ENCODE results near the gene ELAVL2.

ELAVL2 gene

DNA sequence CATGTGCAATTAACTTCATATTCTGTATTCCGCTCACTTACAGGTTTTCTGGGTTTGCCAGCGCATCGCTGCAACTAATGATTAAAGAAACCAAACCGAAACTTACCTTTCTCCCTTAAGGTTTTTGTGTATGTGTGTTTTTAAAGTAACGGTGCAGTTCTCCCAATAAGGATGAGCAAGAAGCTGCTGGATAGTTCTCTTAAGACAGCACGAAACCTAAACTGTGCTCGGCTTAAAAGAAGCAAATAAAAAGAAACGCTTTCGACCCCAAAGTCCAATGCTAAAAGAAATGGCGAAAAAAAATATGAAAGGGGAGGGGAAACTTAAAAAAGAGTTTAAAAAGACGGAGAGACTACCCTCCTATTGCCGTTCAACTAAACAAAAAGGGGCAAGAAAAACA, 340 bp downstream of the ELAVL2 start:
- no peak overlapping the region for H2BK120ac ChIP-seq (ENCODE audit: low read depth, low read length)
- H3K79me1 ChIP-seq (replicated peaks; ENCODE audit: low read length, poor library complexity, severe bottlenecking), result no peaks in the 10 kb centered on the region
- H3K4me1 ChIP-seq (ENCODE audit: control insufficient read depth, insufficient read depth, low read depth, low read length), result peaks cover 29% of the 10 kb centered on the region
- peak overlapping the region in 1 of 2 experiments; percentile 78 for H3K4me3 ChIP-seq (ENCODE audit: insufficient read depth in 1 of 2, low read depth in 1 of 2, low read length in 2 of 2)
- no peak overlapping the region for H2BK15ac ChIP-seq (ENCODE audit: low read depth, poor library complexity, severe bottlenecking)
- H2AK5ac ChIP-seq (ENCODE audit: low read length, severe bottlenecking), result no peak overlapping the region
- H2BK5ac ChIP-seq (ENCODE audit: low read depth, low read length, poor library complexity, severe bottlenecking), result no peak overlapping the region
- H3K14ac ChIP-seq (ENCODE audit: low read length in 2 of 2), result no peak overlapping the region
- H2BK12ac ChIP-seq (ENCODE audit: low read length in 2 of 2), result no peak overlapping the region
- no peak overlapping the region for H3K27ac ChIP-seq (ENCODE audit: low read length, poor library complexity, severe bottlenecking)
- no peak overlapping the region for H3K23ac ChIP-seq (ENCODE audit: low read length in 2 of 2)
- no peaks in the 10 kb centered on the region for H3K36me3 ChIP-seq (ENCODE audit: control insufficient read depth in 1 of 2, insufficient read depth in 2 of 2, low read depth in 1 of 2, low read length in 2 of 2)
- no peak overlapping the region for H3K18ac ChIP-seq (ENCODE audit: low read depth in 1 of 2, low read length in 2 of 2)
- no peak overlapping the region for H4K8ac ChIP-seq (ENCODE audit: low read length)
- H3K9ac ChIP-seq (ENCODE audit: low read length), result peak overlapping the region; percentile 57
- DNase-seq, result peak; percentile 22
- H3K27me3 ChIP-seq (ENCODE audit: control insufficient read depth in 1 of 2, insufficient read depth in 1 of 2, low read length in 2 of 2), result peaks cover 58 to 63% of the 10 kb centered on the region in 2 experiments
- WGBS, result 3% methylated on average over 7 of the region's 12 CpGs
- H3K9me3 ChIP-seq (ENCODE audit: control insufficient read depth, low read length), result no peaks in the 10 kb centered on the region
- peak overlapping the region; percentile 41 for H3K4me2 ChIP-seq (ENCODE audit: low read length, poor library complexity, severe bottlenecking)
- no peak overlapping the region for H2AFZ ChIP-seq (ENCODE audit: low read depth, low read length)
- H4K91ac ChIP-seq (ENCODE audit: low read length), result no peak overlapping the region
- no peak overlapping the region for H3K4ac ChIP-seq (ENCODE audit: low read depth in 1 of 2, low read length in 2 of 2)

DNA sequence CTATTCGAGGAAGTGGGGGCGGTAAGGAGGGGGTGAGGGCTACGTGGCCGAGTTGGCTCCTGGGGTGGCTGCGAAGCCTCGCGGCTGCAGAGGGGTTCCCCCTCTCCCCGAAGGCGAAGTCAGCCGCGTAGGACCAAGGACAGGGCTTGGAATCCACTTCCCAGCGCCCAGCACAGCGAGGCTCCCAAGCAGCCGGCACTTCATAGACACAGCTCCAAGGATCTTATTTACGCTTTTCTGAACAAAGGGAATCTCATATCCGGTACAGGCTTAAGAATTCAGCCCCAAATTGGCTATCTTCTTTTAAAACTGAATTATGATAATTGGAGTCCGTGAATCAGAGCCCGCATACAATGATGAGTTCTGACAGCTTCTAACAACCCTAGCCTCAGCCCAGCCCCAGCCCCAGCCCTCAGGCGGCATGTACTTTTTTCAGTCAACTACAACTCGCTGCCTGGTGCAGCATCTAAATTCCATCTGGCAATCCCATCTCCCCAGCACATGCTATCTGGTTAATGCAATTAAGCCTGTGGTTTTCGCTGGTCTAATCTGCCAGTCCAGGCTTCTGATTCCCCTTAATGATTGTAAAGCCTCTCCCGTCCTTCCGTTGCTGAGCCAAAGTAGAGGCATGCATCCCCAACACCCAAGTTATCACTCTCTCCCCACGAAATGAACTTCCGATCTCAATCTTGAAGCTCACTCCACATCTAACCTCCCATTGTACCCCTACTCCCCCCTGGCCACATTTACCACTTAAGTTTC, 1.0 kb downstream of the ELAVL2 start:
- Histone ChIP-seq H3K23ac (ENCODE audit: low read length in 2 of 2) (no peak overlapping the region), H2BK5ac (ENCODE audit: low read depth, low read length, poor library complexity, severe bottlenecking) (no peak overlapping the region), H2BK15ac (ENCODE audit: low read depth, poor library complexity, severe bottlenecking) (no peak overlapping the region), H2AK5ac (ENCODE audit: low read length, severe bottlenecking) (no peak overlapping the region), H3K27me3 (ENCODE audit: control insufficient read depth in 1 of 2, insufficient read depth in 1 of 2, low read length in 2 of 2) (peaks cover 58 to 63% of the 10 kb centered on the region in 2 experiments), H3K36me3 (ENCODE audit: control insufficient read depth in 1 of 2, insufficient read depth in 2 of 2, low read depth in 1 of 2, low read length in 2 of 2) (no peaks in the 10 kb centered on the region), H3K14ac (ENCODE audit: low read length in 2 of 2) (no peak overlapping the region), H3K4ac (ENCODE audit: low read depth in 1 of 2, low read length in 2 of 2) (no peak overlapping the region), H3K18ac (ENCODE audit: low read depth in 1 of 2, low read length in 2 of 2) (no peak overlapping the region), H3K4me3 (ENCODE audit: insufficient read depth in 1 of 2, low read depth in 1 of 2, low read length in 2 of 2) (peak overlapping the region in 1 of 2 experiments; percentile 78), H3K9ac (ENCODE audit: low read length) (peak overlapping the region; percentile 57), H2BK12ac (ENCODE audit: low read length in 2 of 2) (no peak overlapping the region), H2BK120ac (ENCODE audit: low read depth, low read length) (no peak overlapping the region), H2AFZ (ENCODE audit: low read depth, low read length) (no peak overlapping the region), H3K27ac (ENCODE audit: low read length, poor library complexity, severe bottlenecking) (no peak overlapping the region), H3K79me1 (replicated peaks; ENCODE audit: low read length, poor library complexity, severe bottlenecking) (no peaks in the 10 kb centered on the region), H3K4me1 (ENCODE audit: control insufficient read depth, insufficient read depth, low read depth, low read length) (peaks cover 30% of the 10 kb centered on the region), H4K8ac (ENCODE audit: low read length) (no peak overlapping the region), H4K91ac (ENCODE audit: low read length) (no peak overlapping the region), H3K9me3 (ENCODE audit: control insufficient read depth, low read length) (no peaks in the 10 kb centered on the region), H3K4me2 (ENCODE audit: low read length, poor library complexity, severe bottlenecking) (peak overlapping the region; percentile 41)
- DNase-seq, result peak; percentile 11
- WGBS, result under 1% methylated on average over 25 of the region's 25 CpGs

DNA sequence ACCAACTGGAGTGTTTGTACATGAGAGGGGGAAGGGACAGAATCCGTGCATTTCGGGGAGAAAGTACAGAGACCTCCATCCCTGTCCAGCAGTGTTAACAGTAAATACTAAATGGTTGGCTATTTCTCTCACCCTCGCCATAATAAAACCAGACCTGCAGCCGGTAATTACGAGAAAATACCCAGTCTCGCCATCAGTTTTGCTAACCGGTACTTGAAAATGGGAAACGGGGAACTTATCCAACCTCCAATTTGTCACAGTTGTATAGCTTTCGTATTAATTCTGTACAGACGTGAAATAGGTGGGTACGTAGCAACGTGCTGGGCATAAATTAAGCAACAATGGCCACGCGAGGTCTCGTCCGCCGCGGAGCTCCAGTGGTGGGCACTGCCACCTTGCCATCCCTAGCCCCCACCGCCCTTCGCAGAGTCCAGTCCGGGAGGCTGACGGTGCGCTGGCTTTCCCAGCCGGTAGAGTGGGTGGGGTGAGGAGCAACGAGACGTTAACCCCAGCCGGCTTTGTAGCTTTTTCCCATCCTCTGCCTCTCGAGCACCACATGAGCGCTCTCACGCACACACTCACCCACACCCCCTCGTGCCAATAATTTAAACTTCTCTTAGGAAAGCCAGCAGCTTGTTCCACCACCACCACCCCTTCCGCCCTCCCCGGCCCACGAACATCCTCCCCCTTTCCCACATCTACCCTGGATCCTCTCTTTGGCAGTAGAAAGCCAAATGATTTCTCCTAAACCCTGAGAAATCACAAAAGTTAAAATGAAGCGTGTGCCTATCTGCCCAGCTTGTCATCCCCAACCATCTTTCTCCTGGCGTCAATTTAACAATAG, 1.8 kb downstream of the ELAVL2 start:
- no peak overlapping the region for H2AFZ ChIP-seq (ENCODE audit: low read depth, low read length)
- 5% methylated on average over 33 of the region's 36 CpGs for WGBS
- H3K18ac ChIP-seq (ENCODE audit: low read depth in 1 of 2, low read length in 2 of 2), result no peak overlapping the region
- H2BK15ac ChIP-seq (ENCODE audit: low read depth, poor library complexity, severe bottlenecking), result no peak overlapping the region
- H3K9me3 ChIP-seq (ENCODE audit: control insufficient read depth, low read length), result no peaks in the 10 kb centered on the region
- DNase-seq, result no peak
- H2AK5ac ChIP-seq (ENCODE audit: low read length, severe bottlenecking), result no peak overlapping the region
- H4K8ac ChIP-seq (ENCODE audit: low read length), result no peak overlapping the region
- no peak overlapping the region for H3K27ac ChIP-seq (ENCODE audit: low read length, poor library complexity, severe bottlenecking)
- no peak overlapping the region for H3K9ac ChIP-seq (ENCODE audit: low read length)
- H3K4me1 ChIP-seq (ENCODE audit: control insufficient read depth, insufficient read depth, low read depth, low read length), result peaks cover 30% of the 10 kb centered on the region
- H3K4ac ChIP-seq (ENCODE audit: low read depth in 1 of 2, low read length in 2 of 2), result no peak overlapping the region
- no peak overlapping the region for H4K91ac ChIP-seq (ENCODE audit: low read length)
- H2BK12ac ChIP-seq (ENCODE audit: low read length in 2 of 2), result no peak overlapping the region
- no peak overlapping the region for H3K4me2 ChIP-seq (ENCODE audit: low read length, poor library complexity, severe bottlenecking)
- no peak overlapping the region for H3K23ac ChIP-seq (ENCODE audit: low read length in 2 of 2)
- no peak overlapping the region for H2BK5ac ChIP-seq (ENCODE audit: low read depth, low read length, poor library complexity, severe bottlenecking)
- H3K79me1 ChIP-seq (replicated peaks; ENCODE audit: low read length, poor library complexity, severe bottlenecking), result no peaks in the 10 kb centered on the region
- no peak overlapping the region for H3K14ac ChIP-seq (ENCODE audit: low read length in 2 of 2)
- H2BK120ac ChIP-seq (ENCODE audit: low read depth, low read length), result no peak overlapping the region
- H3K4me3 ChIP-seq (ENCODE audit: insufficient read depth in 1 of 2, low read depth in 1 of 2, low read length in 2 of 2), result peak overlapping the region; percentile 3 to 78
- H3K27me3 ChIP-seq (ENCODE audit: control insufficient read depth in 1 of 2, insufficient read depth in 1 of 2, low read length in 2 of 2), result peaks cover 61 to 67% of the 10 kb centered on the region in 2 experiments
- H3K36me3 ChIP-seq (ENCODE audit: control insufficient read depth in 1 of 2, insufficient read depth in 2 of 2, low read depth in 1 of 2, low read length in 2 of 2), result no peaks in the 10 kb centered on the region

DNA sequence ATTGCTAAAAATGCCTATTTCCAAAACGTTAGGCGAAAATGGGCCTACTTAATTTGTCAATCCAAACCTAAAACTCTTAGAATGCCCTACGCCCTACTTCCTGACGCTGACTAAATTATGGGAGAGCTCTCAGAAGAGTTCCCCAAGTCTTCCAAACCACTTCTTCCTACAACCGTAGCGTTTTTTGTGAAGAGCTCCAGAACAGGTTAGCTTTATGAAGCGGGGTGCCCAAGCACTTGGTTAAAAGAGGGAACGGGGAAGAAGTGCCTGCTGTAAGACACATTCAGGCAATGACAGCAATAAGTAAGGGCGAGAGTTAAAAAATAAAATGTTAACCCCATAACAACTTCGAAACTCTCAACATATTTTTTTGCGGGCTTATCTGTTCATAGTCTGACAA, 2.8 kb downstream of the ELAVL2 start:
- no peak overlapping the region for H3K14ac ChIP-seq (ENCODE audit: low read length in 2 of 2)
- WGBS, result 28% methylated on average over 10 of the region's 11 CpGs
- H3K79me1 ChIP-seq (replicated peaks; ENCODE audit: low read length, poor library complexity, severe bottlenecking), result no peaks in the 10 kb centered on the region

More for the DNA sequence above, 2.8 kb downstream of the ELAVL2 start:
- Histone ChIP-seq H2BK15ac (ENCODE audit: low read depth, poor library complexity, severe bottlenecking) (no peak overlapping the region), H3K4ac (ENCODE audit: low read depth in 1 of 2, low read length in 2 of 2) (no peak overlapping the region), H2BK12ac (ENCODE audit: low read length in 2 of 2) (no peak overlapping the region), H4K91ac (ENCODE audit: low read length) (no peak overlapping the region), H2BK120ac (ENCODE audit: low read depth, low read length) (no peak overlapping the region), H4K8ac (ENCODE audit: low read length) (no peak overlapping the region), H3K9me3 (ENCODE audit: control insufficient read depth, low read length) (no peaks in the 10 kb centered on the region), H2AK5ac (ENCODE audit: low read length, severe bottlenecking) (no peak overlapping the region), H3K9ac (ENCODE audit: low read length) (no peak overlapping the region), H3K4me3 (ENCODE audit: insufficient read depth in 1 of 2, low read depth in 1 of 2, low read length in 2 of 2) (no peak overlapping the region), H3K4me1 (ENCODE audit: control insufficient read depth, insufficient read depth, low read depth, low read length) (peaks cover 30% of the 10 kb centered on the region), H3K4me2 (ENCODE audit: low read length, poor library complexity, severe bottlenecking) (no peak overlapping the region), H3K36me3 (ENCODE audit: control insufficient read depth in 1 of 2, insufficient read depth in 2 of 2, low read depth in 1 of 2, low read length in 2 of 2) (no peaks in the 10 kb centered on the region), H3K27ac (ENCODE audit: low read length, poor library complexity, severe bottlenecking) (no peak overlapping the region), H2BK5ac (ENCODE audit: low read depth, low read length, poor library complexity, severe bottlenecking) (no peak overlapping the region), H3K18ac (ENCODE audit: low read depth in 1 of 2, low read length in 2 of 2) (no peak overlapping the region), H2AFZ (ENCODE audit: low read depth, low read length) (no peak overlapping the region), H3K23ac (ENCODE audit: low read length in 2 of 2) (no peak overlapping the region), H3K27me3 (ENCODE audit: control insufficient read depth in 1 of 2, insufficient read depth in 1 of 2, low read length in 2 of 2) (peaks cover 65 to 72% of the 10 kb centered on the region in 2 experiments)
- no peak for DNase-seq
